Subcutaneous abdominal adipose tissue (tissue), 5 donors: ENCODE measurements around the gene DEFB132.
"Not testable (repeated sequence)": the region's sequence is repeated elsewhere in the genome, so short reads cannot be mapped to it uniquely, and the experiment has no call there.

Experiments
- H3K27ac ChIP-seq: one replicate; pipeline ENCODE4 v1.7.0; 2013; ENCODE audit warnings: low read depth, mild to moderate bottlenecking, inconsistent platforms, low read length, moderate library complexity
- H3K27me3 ChIP-seq, 5 donors: one replicate each; pipeline ENCODE4 v1.7.0; 2013; ENCODE audit warnings: low read length in 5 of 5, inconsistent platforms in 1 of 5; ENCODE audit not compliant: control insufficient read depth in 5 of 5, insufficient read depth in 4 of 5
- H3K36me3 ChIP-seq, 5 donors: one replicate each; pipeline ENCODE4 v1.7.0; 2013; ENCODE audit warnings: low read length in 5 of 5; ENCODE audit not compliant: control insufficient read depth in 5 of 5, insufficient read depth in 5 of 5
- H3K4me1 ChIP-seq, 5 donors: one replicate each; pipeline ENCODE4 v1.7.0; 2013; ENCODE audit warnings: low read length in 5 of 5, mild to moderate bottlenecking in 3 of 5, moderate library complexity in 1 of 5; ENCODE audit not compliant: control insufficient read depth in 5 of 5, insufficient read depth in 5 of 5
- H3K4me3 ChIP-seq, 5 donors: one replicate each; pipeline ENCODE4 v1.7.0; 2013; ENCODE audit warnings: low read length in 5 of 5, low read depth in 1 of 5
- H3K9ac ChIP-seq, 5 donors: one replicate each; pipeline ENCODE4 v1.7.0; 2013; ENCODE audit warnings: low read length in 5 of 5, mild to moderate bottlenecking in 4 of 5, moderate library complexity in 3 of 5
- H3K9me3 ChIP-seq, 5 donors: one replicate each; pipeline ENCODE4 v1.7.0; 2013; ENCODE audit warnings: low read length in 5 of 5; ENCODE audit not compliant: control insufficient read depth in 5 of 5
- donor health status: healthy.
- donor health status: healthy.
- donor health status: healthy.
- donor health status: healthy.
- donor health status: healthy.

Gene DEFB132

GRCh38 chr20:227439-228105, 30.0 kb upstream of the DEFB132 start:
- no peak overlapping the region for H3K27ac ChIP-seq
- no peaks in the 10 kb centered on the region for H3K36me3 ChIP-seq
- H3K4me1 ChIP-seq, result no peaks in the 10 kb centered on the region
- no peaks in the 10 kb centered on the region for H3K9me3 ChIP-seq
- H3K27me3 ChIP-seq, result no peaks in the 10 kb centered on the region
- no peak overlapping the region for H3K9ac ChIP-seq
- H3K4me3 ChIP-seq, result no peak overlapping the region

DNA sequence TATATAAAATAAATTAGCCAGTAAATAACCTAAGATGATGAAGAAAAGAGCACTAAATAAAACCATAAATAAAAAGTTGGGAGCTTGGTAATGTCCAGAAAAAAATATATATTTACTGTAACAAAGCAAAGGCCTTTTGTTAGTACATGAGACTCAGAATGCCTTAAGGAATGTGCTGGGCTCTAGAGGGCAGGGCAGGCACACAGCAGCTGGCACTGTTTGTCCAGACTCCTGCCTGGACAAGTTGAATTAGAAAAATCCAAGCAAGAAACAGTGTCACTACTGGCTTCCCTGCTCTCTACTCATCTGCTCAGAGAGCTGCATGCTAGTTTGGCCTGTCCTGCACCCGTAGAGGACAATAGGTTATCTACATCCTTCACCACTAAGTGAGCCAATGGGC, 21.6 kb upstream of the DEFB132 start:
- Histone ChIP-seq H3K9ac (peak overlapping the region in 1 of 5 donors; percentile 19), H3K4me3 (no peak overlapping the region)

DNA sequence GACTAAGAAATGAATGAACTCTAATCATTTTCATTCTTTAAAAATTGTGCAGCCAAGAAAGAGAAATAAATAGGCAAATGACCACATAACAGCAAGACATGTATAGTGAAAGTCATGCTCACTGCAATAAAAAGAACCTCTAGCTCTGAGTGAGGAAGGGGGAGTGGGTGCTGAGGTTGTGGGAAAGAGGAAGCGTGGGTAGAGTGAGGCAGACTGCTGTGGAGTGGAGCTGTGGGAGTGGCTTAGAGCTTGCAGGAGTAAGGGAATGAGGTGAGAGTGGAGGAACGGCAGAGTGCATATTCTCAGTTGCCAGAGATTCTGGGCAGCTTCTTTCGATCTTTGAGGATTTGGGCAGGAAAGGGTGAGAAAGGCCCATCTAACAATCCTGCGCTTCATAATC, 20.0 kb upstream of the DEFB132 start:
- no peaks in the 10 kb centered on the region for H3K9me3 ChIP-seq
- peak overlapping the region in 2 of 5 donors; percentile 12 to 22 for H3K4me3 ChIP-seq
- H3K9ac ChIP-seq, result peak overlapping the region in 1 of 5 donors; percentile 14
- H3K36me3 ChIP-seq, result no peaks in the 10 kb centered on the region
- peaks cover 3 to 33% (median 22%) of the 10 kb centered on the region in 5 donors for H3K4me1 ChIP-seq
- no peaks in the 10 kb centered on the region for H3K27me3 ChIP-seq
- H3K27ac ChIP-seq, result peak overlapping the region; percentile 60

More for the DNA sequence above, 21.6 kb upstream of the DEFB132 start:
- Histone ChIP-seq H3K4me1 (peaks cover 3 to 33% (median 22%) of the 10 kb centered on the region in 5 donors), H3K9me3 (no peaks in the 10 kb centered on the region), H3K27ac (no peak overlapping the region), H3K27me3 (no peaks in the 10 kb centered on the region), H3K36me3 (no peaks in the 10 kb centered on the region)

GRCh38 chr20:237929-238328, 19.6 kb upstream of the DEFB132 start:
- peak overlapping the region in 1 of 5 donors; percentile 14 for H3K9ac ChIP-seq
- H3K4me1 ChIP-seq, result peaks cover 3 to 33% (median 22%) of the 10 kb centered on the region in 5 donors
- H3K36me3 ChIP-seq, result no peaks in the 10 kb centered on the region
- H3K27me3 ChIP-seq, result no peaks in the 10 kb centered on the region
- H3K9me3 ChIP-seq, result no peaks in the 10 kb centered on the region
- H3K4me3 ChIP-seq, result peak overlapping the region in 2 of 5 donors; percentile 12 to 22
- H3K27ac ChIP-seq, result peak overlapping the region; percentile 60

GRCh38 chr20:242905-243304, 14.6 kb upstream of the DEFB132 start:
- Histone ChIP-seq H3K36me3 (no peaks in the 10 kb centered on the region), H3K4me3 (no peak overlapping the region), H3K9me3 (peaks cover 0 to 6% (median 0%) of the 10 kb centered on the region in 5 donors), H3K27me3 (no peaks in the 10 kb centered on the region), H3K27ac (no peak overlapping the region), H3K4me1 (peaks cover 0 to 13% (median 5%) of the 10 kb centered on the region in 5 donors), H3K9ac (no peak overlapping the region)

- no peaks in the 10 kb centered on the region for H3K36me3 ChIP-seq
- H3K9me3 ChIP-seq, result peaks cover 0 to 6% (median 0%) of the 10 kb centered on the region in 5 donors
- H3K4me3 ChIP-seq, result no peak overlapping the region
- H3K27me3 ChIP-seq, result no peaks in the 10 kb centered on the region
- no peak overlapping the region for H3K9ac ChIP-seq
- no peak overlapping the region for H3K27ac ChIP-seq
- no peaks in the 10 kb centered on the region for H3K4me1 ChIP-seq
These were observed 6.2 kb upstream of the DEFB132 start for GRCh38 chr20:251354-251753.

DNA sequence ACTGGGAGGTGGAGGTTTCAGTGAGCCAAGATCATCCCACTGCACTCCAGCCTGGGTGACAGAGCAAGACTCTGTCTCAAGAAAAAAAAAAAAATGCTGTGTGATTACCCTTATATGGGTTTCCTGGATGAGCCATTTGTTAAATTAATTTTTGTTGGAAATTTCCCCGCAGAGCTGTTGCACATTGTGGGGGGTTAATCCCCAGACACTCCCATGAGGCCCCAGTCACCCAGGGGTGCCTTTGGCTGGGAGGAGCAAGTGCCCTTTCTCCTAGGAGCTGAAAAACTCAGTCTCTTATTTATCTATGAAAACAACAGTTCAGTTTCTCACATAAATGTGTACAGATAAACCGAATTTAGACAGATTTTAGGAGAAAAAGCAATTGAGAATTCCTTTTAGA, 4.7 kb upstream of the DEFB132 start:
- Histone ChIP-seq H3K27ac (no peak overlapping the region), H3K9me3 (no peaks in the 10 kb centered on the region), H3K27me3 (no peaks in the 10 kb centered on the region), H3K9ac (no peak overlapping the region), H3K4me1 (peaks cover 0 to 8% (median 3%) of the 10 kb centered on the region in 5 donors), H3K36me3 (no peaks in the 10 kb centered on the region), H3K4me3 (no peak overlapping the region)

DNA sequence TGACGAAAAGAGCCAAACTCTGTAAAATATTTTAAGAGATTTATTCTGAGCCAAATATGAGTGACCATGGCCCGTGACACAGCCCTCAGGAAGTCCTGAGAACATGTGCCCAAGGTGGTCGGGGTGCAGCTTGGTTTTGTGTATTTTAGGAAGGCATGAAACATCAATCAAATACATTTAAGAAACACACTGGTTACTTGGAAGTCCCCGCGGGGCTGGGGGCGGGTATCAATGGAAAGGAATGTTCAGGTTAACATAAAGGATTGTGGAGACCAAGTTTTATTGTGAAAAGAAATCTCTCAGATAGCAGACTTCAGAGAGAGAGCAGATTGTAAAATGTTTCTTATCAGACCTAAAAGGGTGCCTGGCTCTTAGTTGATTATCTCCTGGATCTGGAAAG, 4.1 kb upstream of the DEFB132 start:
- H3K4me3 ChIP-seq, H3K27ac ChIP-seq, H3K9ac ChIP-seq, H3K27me3 ChIP-seq, H3K9me3 ChIP-seq, H3K36me3 ChIP-seq: not testable (repeated sequence)
- H3K4me1 ChIP-seq, result peaks cover 0 to 14% (median 9%) of the 10 kb centered on the region in 5 donors

GRCh38 chr20:258269-258858, 840 bp downstream of the DEFB132 start:
- H3K9ac ChIP-seq, result no peak overlapping the region
- H3K27me3 ChIP-seq, result no peaks in the 10 kb centered on the region
- H3K27ac ChIP-seq, result peak overlapping the region; percentile 44
- H3K4me3 ChIP-seq, result peak overlapping the region in 1 of 5 donors; percentile 13
- peaks cover 0 to 32% (median 23%) of the 10 kb centered on the region in 5 donors for H3K4me1 ChIP-seq
- H3K36me3 ChIP-seq, result no peaks in the 10 kb centered on the region
- no peaks in the 10 kb centered on the region for H3K9me3 ChIP-seq

DNA sequence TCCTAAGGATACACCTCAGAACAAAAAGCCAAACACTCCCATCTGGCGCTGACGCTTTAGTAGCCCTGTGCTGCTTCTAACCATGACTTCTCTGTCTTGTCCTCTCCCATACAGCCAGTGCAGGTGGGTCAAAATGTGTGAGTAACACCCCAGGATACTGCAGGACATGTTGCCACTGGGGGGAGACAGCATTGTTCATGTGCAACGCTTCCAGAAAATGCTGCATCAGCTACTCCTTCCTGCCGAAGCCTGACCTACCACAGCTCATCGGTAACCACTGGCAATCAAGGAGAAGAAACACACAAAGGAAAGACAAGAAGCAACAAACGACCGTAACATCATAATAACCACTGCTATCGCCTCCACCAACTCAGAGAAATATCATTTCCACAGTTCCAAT, 1.4 kb downstream of the DEFB132 start:
- H3K9me3 ChIP-seq, result no peaks in the 10 kb centered on the region
- H3K4me1 ChIP-seq, result peaks cover 0 to 32% (median 23%) of the 10 kb centered on the region in 5 donors
- H3K27me3 ChIP-seq, result no peaks in the 10 kb centered on the region
- peak overlapping the region; percentile 54 for H3K27ac ChIP-seq
- H3K36me3 ChIP-seq, result no peaks in the 10 kb centered on the region
- H3K9ac ChIP-seq, result no peak overlapping the region
- H3K4me3 ChIP-seq, result no peak overlapping the region
